ENCODE data around the gene LRRC8C. TPM values are rescaled to one million over a fixed set of nuclear protein-coding genes. Genes with fewer than 3 reads are reported as not detected.

LRRC8C gene
- total and polyA plus RNA-seq, 2 experiments from 2014 or later, result 0.70 to 1.5 TPM

DNA sequence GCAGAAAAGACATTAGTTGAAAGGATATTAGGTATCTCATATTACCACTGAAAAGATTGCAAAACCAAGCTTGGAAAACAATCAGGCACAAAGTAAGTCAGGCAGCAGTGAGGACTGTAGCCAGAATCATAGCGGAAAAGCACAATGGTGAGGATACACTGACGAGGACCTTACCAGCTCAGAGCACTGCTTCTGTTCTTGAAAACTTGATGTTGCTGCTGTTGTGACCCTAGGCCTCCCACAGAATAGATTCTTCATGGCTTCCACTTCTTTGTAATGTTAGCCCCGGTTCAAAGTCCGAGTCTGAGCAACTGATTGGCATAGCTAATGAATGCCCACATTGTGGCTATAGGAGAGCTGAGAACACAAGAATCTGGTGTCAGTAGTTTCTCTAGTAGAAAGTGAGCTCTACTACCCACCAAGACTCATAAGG, 45.2 kb upstream of the LRRC8C start:
- H4K20me1 ChIP-seq (ENCODE audit: insufficient read depth, poor library complexity, severe bottlenecking), result no peaks in the 10 kb centered on the region
- WGBS (ENCODE audit: low lambda C conversion rate, missing lambda C conversion rate), result 79% methylated on average over 4 of the region's 4 CpGs
- no peak overlapping the region for H3K4me3 ChIP-seq
- H2AFZ ChIP-seq, result no peak overlapping the region
- H3K27ac ChIP-seq, result no peak overlapping the region
- no peaks in the 10 kb centered on the region for H3K9me2 ChIP-seq (replicated peaks; ENCODE audit: insufficient read depth)
- no peaks in the 10 kb centered on the region for H3K36me3 ChIP-seq (replicated peaks; ENCODE audit: insufficient read depth, low read depth)
- no peaks in the 10 kb centered on the region for H3K27me3 ChIP-seq
- peaks cover 5% of the 10 kb centered on the region for H3K4me1 ChIP-seq (ENCODE audit: insufficient read depth)
- no peaks in the 10 kb centered on the region for H3K79me2 ChIP-seq
- no peak overlapping the region for H3K4me2 ChIP-seq
- TF ChIP-seq, protein P1, sequence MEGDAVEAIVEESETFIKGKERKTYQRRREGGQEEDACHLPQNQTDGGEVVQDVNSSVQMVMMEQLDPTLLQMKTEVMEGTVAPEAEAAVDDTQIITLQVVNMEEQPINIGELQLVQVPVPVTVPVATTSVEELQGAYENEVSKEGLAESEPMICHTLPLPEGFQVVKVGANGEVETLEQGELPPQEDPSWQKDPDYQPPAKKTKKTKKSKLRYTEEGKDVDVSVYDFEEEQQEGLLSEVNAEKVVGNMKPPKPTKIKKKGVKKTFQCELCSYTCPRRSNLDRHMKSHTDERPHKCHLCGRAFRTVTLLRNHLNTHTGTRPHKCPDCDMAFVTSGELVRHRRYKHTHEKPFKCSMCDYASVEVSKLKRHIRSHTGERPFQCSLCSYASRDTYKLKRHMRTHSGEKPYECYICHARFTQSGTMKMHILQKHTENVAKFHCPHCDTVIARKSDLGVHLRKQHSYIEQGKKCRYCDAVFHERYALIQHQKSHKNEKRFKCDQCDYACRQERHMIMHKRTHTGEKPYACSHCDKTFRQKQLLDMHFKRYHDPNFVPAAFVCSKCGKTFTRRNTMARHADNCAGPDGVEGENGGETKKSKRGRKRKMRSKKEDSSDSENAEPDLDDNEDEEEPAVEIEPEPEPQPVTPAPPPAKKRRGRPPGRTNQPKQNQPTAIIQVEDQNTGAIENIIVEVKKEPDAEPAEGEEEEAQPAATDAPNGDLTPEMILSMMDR (IDR thresholded peaks at IDR 0.05; ENCODE audit: poor library complexity), result no peak
- no peak for TF ChIP-seq EZH2 (IDR thresholded peaks at IDR 0.05; ENCODE audit: borderline replicate concordance)
- no peak for TF ChIP-seq EZH2phosphoT487 (IDR thresholded peaks at IDR 0.05; ENCODE audit: low read depth, severe bottlenecking, unreplicated experiment)
- no peaks in the 10 kb centered on the region for H3K9me3 ChIP-seq (ENCODE audit: low read depth)
- no peak for DNase-seq (ENCODE audit: low spot score)

DNA sequence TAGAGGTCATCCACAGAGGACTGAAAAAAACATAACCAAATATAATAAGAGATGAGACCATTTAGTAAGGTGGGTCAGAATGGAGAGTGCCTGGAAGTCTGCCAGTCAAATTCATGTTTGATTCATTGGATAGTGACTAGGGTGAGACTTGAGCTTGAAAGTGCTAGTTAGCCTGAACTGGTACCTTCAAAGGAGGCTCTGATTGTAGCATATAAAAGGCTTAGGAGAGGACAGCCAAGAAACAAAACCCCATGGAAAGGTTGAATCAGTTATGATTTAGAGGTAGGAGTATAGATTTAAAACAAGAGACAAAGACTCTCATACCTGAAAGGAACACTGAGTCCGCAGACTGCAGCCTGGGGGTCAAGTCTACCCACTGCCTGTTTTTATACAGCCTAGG, 44.4 kb upstream of the LRRC8C start:
- Histone ChIP-seq H3K79me2 (no peaks in the 10 kb centered on the region), H3K36me3 (replicated peaks; ENCODE audit: insufficient read depth, low read depth) (no peaks in the 10 kb centered on the region), H3K27me3 (no peaks in the 10 kb centered on the region), H4K20me1 (ENCODE audit: insufficient read depth, poor library complexity, severe bottlenecking) (no peaks in the 10 kb centered on the region), H3K4me1 (ENCODE audit: insufficient read depth) (peaks cover 5% of the 10 kb centered on the region), H3K9me3 (ENCODE audit: low read depth) (no peaks in the 10 kb centered on the region), H3K27ac (no peak overlapping the region), H3K9me2 (replicated peaks; ENCODE audit: insufficient read depth) (no peaks in the 10 kb centered on the region), H3K4me2 (no peak overlapping the region), H3K4me3 (no peak overlapping the region), H2AFZ (no peak overlapping the region)
- TF ChIP-seq EZH2 (IDR thresholded peaks at IDR 0.05; ENCODE audit: borderline replicate concordance), result no peak
- TF ChIP-seq EZH2phosphoT487 (IDR thresholded peaks at IDR 0.05; ENCODE audit: low read depth, severe bottlenecking, unreplicated experiment), result no peak
- TF ChIP-seq, protein P1 (IDR thresholded peaks at IDR 0.05; ENCODE audit: poor library complexity), result no peak
- no peak for DNase-seq (ENCODE audit: low spot score)
- WGBS (ENCODE audit: low lambda C conversion rate, missing lambda C conversion rate), result 96% methylated on average over 1 of the region's 1 CpG

DNA sequence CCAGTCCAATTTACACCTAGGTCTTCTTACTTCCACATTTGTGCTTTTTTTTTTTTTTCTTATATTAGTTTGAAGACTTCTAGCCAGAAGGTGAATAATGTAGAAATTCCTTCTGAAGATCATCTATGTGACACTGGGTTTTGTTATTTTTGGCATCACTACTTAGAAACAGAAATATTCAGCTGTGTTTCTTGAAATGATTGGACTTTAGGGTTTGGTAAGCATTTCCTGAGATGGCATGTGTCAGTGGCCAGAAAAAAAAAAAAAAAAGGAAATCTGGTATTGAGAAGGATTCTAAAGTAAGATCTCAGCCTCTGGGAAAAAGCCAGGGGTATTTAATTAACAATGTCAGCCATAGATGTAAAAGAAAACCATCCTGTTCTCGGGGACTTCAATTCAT, 43.4 kb upstream of the LRRC8C start:
- H3K4me2 ChIP-seq, result no peak overlapping the region
- H4K20me1 ChIP-seq (ENCODE audit: insufficient read depth, poor library complexity, severe bottlenecking), result no peaks in the 10 kb centered on the region

More for the DNA sequence above, 43.4 kb upstream of the LRRC8C start:
- Histone ChIP-seq H3K9me2 (replicated peaks; ENCODE audit: insufficient read depth) (no peaks in the 10 kb centered on the region), H3K27ac (no peak overlapping the region), H3K4me1 (ENCODE audit: insufficient read depth) (peaks cover 5% of the 10 kb centered on the region), H3K79me2 (no peaks in the 10 kb centered on the region), H2AFZ (no peak overlapping the region), H3K4me3 (no peak overlapping the region), H3K9me3 (ENCODE audit: low read depth) (no peaks in the 10 kb centered on the region), H3K36me3 (replicated peaks; ENCODE audit: insufficient read depth, low read depth) (no peaks in the 10 kb centered on the region), H3K27me3 (no peaks in the 10 kb centered on the region)
- TF ChIP-seq EZH2 (IDR thresholded peaks at IDR 0.05; ENCODE audit: borderline replicate concordance) (no peak), EZH2phosphoT487 (IDR thresholded peaks at IDR 0.05; ENCODE audit: low read depth, severe bottlenecking, unreplicated experiment) (no peak)
- TF ChIP-seq, protein P1 (IDR thresholded peaks at IDR 0.05; ENCODE audit: poor library complexity), result no peak
- DNase-seq (ENCODE audit: low spot score), result no peak
- 88% methylated on average over 1 of the region's 1 CpG for WGBS (ENCODE audit: low lambda C conversion rate, missing lambda C conversion rate)

Measured in hepatocyte (in vitro differentiated cells).